ENCODE measurements around the gene NHLRC1.

The NHLRC1 gene

DNA sequence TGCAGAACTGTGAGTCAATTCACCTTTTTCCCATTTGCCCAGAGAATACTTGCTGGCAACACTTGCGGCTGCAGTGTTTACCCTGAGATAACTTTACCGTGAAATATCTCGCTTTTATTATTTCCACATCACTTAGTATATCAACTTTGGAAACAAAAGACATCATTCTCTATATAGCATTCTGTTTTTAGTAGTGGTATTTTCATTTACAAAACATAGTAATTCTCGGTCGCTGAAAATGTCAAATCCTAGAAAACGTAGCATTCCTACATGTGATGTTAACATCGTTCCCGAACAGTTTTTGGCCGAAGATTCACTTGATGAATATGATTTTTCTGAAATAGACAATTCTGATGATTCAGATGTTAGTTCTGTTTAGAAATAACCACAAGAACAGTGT is 52.0 kb downstream of the NHLRC1 start:
- Histone ChIP-seq H2AFZ (ENCODE audit: low read depth, low read length, severe bottlenecking) (no peak overlapping the region), H3K9me2 (replicated peaks; ENCODE audit: insufficient read depth, low read length) (no peaks in the 10 kb centered on the region), H3K36me3 (ENCODE audit: low read length) (no peaks in the 10 kb centered on the region), H3K4me2 (ENCODE audit: low read depth, low read length, poor library complexity, severe bottlenecking) (no peak overlapping the region), H3K27me3 (ENCODE audit: low read length) (no peaks in the 10 kb centered on the region), H3K4me3 (ENCODE audit: insufficient read depth, low read length, poor library complexity, severe bottlenecking) (no peak overlapping the region), H3K9me3 (ENCODE audit: insufficient read depth, low read length) (no peaks in the 10 kb centered on the region), H3F3A (ENCODE audit: insufficient read depth) (no peaks in the 10 kb centered on the region), H3K27ac (ENCODE audit: low read depth, low read length) (no peak overlapping the region), H3K79me2 (ENCODE audit: insufficient read depth, low read length) (no peaks in the 10 kb centered on the region), H3K9ac (ENCODE audit: low read length) (no peak overlapping the region), H4K20me1 (ENCODE audit: low read depth, low read length) (no peaks in the 10 kb centered on the region)
- TF ChIP-seq EZH2phosphoT487 (conservative IDR thresholded peaks at IDR 0.05; ENCODE audit: low read length), result no peak
- TF ChIP-seq, protein P1, sequence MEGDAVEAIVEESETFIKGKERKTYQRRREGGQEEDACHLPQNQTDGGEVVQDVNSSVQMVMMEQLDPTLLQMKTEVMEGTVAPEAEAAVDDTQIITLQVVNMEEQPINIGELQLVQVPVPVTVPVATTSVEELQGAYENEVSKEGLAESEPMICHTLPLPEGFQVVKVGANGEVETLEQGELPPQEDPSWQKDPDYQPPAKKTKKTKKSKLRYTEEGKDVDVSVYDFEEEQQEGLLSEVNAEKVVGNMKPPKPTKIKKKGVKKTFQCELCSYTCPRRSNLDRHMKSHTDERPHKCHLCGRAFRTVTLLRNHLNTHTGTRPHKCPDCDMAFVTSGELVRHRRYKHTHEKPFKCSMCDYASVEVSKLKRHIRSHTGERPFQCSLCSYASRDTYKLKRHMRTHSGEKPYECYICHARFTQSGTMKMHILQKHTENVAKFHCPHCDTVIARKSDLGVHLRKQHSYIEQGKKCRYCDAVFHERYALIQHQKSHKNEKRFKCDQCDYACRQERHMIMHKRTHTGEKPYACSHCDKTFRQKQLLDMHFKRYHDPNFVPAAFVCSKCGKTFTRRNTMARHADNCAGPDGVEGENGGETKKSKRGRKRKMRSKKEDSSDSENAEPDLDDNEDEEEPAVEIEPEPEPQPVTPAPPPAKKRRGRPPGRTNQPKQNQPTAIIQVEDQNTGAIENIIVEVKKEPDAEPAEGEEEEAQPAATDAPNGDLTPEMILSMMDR (IDR thresholded peaks at IDR 0.05; ENCODE audit: insufficient read depth, low read length, poor library complexity, severe bottlenecking), result no peak
